WTC11 (cell line): ENCODE results near the gene CCNJL. TPM values are rescaled to one million over a fixed set of nuclear protein-coding genes. Genes with fewer than 3 reads are reported as not detected.

Source experiments
- ATAC-seq: fragments of 200-7000 bp; cut with Tn5 transposase; 2 replicates; pipeline ENCODE4 v1.10.0; 2021; ENCODE audit warnings: mild to moderate bottlenecking, moderate library complexity
- CTCF ChIA-PET: fragments of 300-600 bp; sonication (Branson Sonifier 250); formaldehyde crosslinking; loops from one replicate; lab custom pipeline; 2021; ENCODE audit warnings: antibody characterized with exemption; lab: Charles Lee
- POLR2A ChIA-PET: fragments of 350-600 bp; sonication (Branson Sonifier 250); formaldehyde crosslinking; loops from one replicate; lab custom pipeline; 2021; ENCODE audit warnings: antibody characterized with exemption; lab: Charles Lee
- DNase-seq: peaks from one replicate; pipeline ENCODE4 v3.0.0; 2021; ENCODE audit warnings: low spot score
- H3K27ac Mint-ChIP-seq: 2 replicates; pipeline ENCODE4 v1.8.0; 2021; ENCODE audit warnings: mixed read lengths
- H3K27me3 Mint-ChIP-seq: 2 replicates; pipeline ENCODE4 v1.8.0; 2021; ENCODE audit warnings: low read depth, mild to moderate bottlenecking, moderate library complexity, mixed read lengths
- H3K36me3 Mint-ChIP-seq: 2 replicates; pipeline ENCODE4 v1.8.0; 2021; ENCODE audit warnings: mixed read lengths
- H3K4me1 Mint-ChIP-seq: 2 replicates; pipeline ENCODE4 v1.8.0; 2022; ENCODE audit warnings: mixed read lengths
- H3K4me3 Mint-ChIP-seq: 2 replicates; pipeline ENCODE4 v1.8.0; 2021; ENCODE audit warnings: mild to moderate bottlenecking, moderate library complexity, mixed read lengths
- H3K9me3 Mint-ChIP-seq: 2 replicates; pipeline ENCODE4 v1.8.0; 2021; ENCODE audit warnings: mixed read lengths
- ATF1 ChIP-seq: sonication (generic); formaldehyde crosslinking; IDR thresholded peaks from 2 replicates; pipeline ENCODE4 v1.8.1; 2023; ENCODE audit warnings: mild to moderate bottlenecking, moderate library complexity, missing genetic modification reagents
- ESRRA ChIP-seq: sonication (generic); formaldehyde crosslinking; IDR thresholded peaks from 2 replicates; pipeline ENCODE4 v1.8.1; 2022; ENCODE audit warnings: mild to moderate bottlenecking, missing genetic modification reagents, borderline replicate concordance
- ETV6 ChIP-seq: sonication (generic); formaldehyde crosslinking; IDR thresholded peaks from 2 replicates; pipeline ENCODE4 v1.8.1; 2022; ENCODE audit warnings: mild to moderate bottlenecking, missing genetic modification reagents
- HMGA2 ChIP-seq: fragments of 250-450 bp; sonication (Bioruptor Pico); IDR thresholded peaks from 2 replicates; pipeline ENCODE4 v1.4.0; 2021; ENCODE audit warnings: mild to moderate bottlenecking, moderate library complexity
- RELA ChIP-seq: sonication (generic); formaldehyde crosslinking; IDR thresholded peaks from 2 replicates; pipeline ENCODE4 v1.8.1; 2022; ENCODE audit warnings: missing genetic modification reagents, mild to moderate bottlenecking, borderline replicate concordance
- TEAD1 ChIP-seq: sonication (generic); formaldehyde crosslinking; IDR thresholded peaks from 2 replicates; pipeline ENCODE4 v1.8.0; 2022; ENCODE audit warnings: mild to moderate bottlenecking, missing genetic modification reagents
- TEAD4 ChIP-seq: sonication (generic); formaldehyde crosslinking; IDR thresholded peaks from 2 replicates; pipeline ENCODE4 v1.8.0; 2022; ENCODE audit warnings: mild to moderate bottlenecking, missing genetic modification reagents
- TP53 ChIP-seq: sonication (generic); formaldehyde crosslinking; IDR thresholded peaks from 2 replicates; pipeline ENCODE4 v1.8.1; 2023; ENCODE audit warnings: mild to moderate bottlenecking, missing genetic modification reagents
- total RNA-seq: library from RNA; stranded (reverse); gene quantifications from 3 replicates; pipeline ENCODE4 v1.2.3, GENCODE V29; 2021
- TF ChIP-seq, protein P1 (sequence below): fragments of 250-450 bp; sonication (Bioruptor Pico); IDR thresholded peaks from 2 replicates; pipeline ENCODE4 v1.9.0; 2021; ENCODE audit warnings: moderate library complexity, mild to moderate bottlenecking, inconsistent platforms, borderline replicate concordance
- TF ChIP-seq, protein P2 (sequence below): sonication (generic); formaldehyde crosslinking; IDR thresholded peaks from 2 replicates; pipeline ENCODE4 v1.8.1; 2023; ENCODE audit warnings: mild to moderate bottlenecking, missing genetic modification reagents
- TF ChIP-seq, protein P3 (sequence below): fragments of 200-600 bp; IDR thresholded peaks from 2 replicates; pipeline ENCODE4 v1.8.0; 2022; ENCODE audit warnings: antibody characterized with exemption
- TF ChIP-seq, protein P4 (sequence below): sonication (generic); formaldehyde crosslinking; IDR thresholded peaks from 2 replicates; pipeline ENCODE4 v1.8.1; 2022; ENCODE audit warnings: mild to moderate bottlenecking, missing genetic modification reagents, moderate library complexity, borderline replicate concordance
- TF ChIP-seq, protein P5 (sequence below): fragments of 250-450 bp; sonication (Bioruptor Pico); IDR thresholded peaks from 2 replicates; pipeline ENCODE4 v1.8.0; 2021; ENCODE audit warnings: mild to moderate bottlenecking
- TF ChIP-seq, protein P6 (sequence below): sonication (generic); formaldehyde crosslinking; IDR thresholded peaks from 2 replicates; pipeline ENCODE4 v1.8.0; 2022; ENCODE audit warnings: mild to moderate bottlenecking, missing genetic modification reagents
- TF ChIP-seq, protein P7 (sequence below): fragments of 250-450 bp; sonication (Bioruptor Pico); IDR thresholded peaks from 2 replicates; pipeline ENCODE4 v1.9.0; 2021; ENCODE audit warnings: mild to moderate bottlenecking
- TF ChIP-seq, protein P8 (sequence below): sonication (generic); formaldehyde crosslinking; IDR thresholded peaks from 2 replicates; pipeline ENCODE4 v1.8.1; 2023; ENCODE audit warnings: mild to moderate bottlenecking, missing genetic modification reagents, moderate library complexity
- TF ChIP-seq, protein P9 (sequence below): sonication (generic); formaldehyde crosslinking; IDR thresholded peaks from 2 replicates; pipeline ENCODE4 v1.8.0; 2022; ENCODE audit warnings: mild to moderate bottlenecking, missing genetic modification reagents

CCNJL gene
- total RNA-seq, 1 experiment from 2014 or later: 31.3 TPM

DNA sequence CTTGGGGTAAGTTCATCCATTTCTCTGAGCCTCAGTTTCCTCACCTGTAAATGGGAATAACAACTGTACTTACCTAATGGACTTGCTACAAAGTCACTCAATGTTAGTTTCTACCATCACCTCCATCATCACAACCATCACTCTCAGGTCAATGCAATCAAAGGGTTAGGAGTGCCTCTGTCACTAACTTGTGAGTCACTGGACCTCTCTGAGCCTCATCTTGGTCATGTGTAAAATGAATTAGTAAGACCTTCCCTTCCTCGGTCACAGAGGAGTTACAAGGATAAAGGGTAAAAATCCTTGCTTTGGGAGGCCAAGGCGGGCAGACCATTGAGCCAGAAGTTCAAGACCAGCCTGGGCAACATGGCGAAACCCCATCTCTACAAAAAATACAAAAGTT, 70.2 kb downstream of the CCNJL start (continued):
- TF ChIP-seq HMGA2 (CRISPR knock-in tag) (no peak), TEAD1 (no peak)
- TF ChIP-seq, protein P1, sequence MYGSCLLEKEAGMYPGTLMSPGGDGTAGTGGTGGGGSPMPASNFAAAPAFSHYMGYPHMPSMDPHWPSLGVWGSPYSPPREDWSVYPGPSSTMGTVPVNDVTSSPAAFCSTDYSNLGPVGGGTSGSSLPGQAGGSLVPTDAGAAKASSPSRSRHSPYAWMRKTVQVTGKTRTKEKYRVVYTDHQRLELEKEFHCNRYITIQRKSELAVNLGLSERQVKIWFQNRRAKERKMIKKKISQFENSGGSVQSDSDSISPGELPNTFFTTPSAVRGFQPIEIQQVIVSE (CRISPR knock-in tag): no peak
- TF ChIP-seq, protein P2, sequence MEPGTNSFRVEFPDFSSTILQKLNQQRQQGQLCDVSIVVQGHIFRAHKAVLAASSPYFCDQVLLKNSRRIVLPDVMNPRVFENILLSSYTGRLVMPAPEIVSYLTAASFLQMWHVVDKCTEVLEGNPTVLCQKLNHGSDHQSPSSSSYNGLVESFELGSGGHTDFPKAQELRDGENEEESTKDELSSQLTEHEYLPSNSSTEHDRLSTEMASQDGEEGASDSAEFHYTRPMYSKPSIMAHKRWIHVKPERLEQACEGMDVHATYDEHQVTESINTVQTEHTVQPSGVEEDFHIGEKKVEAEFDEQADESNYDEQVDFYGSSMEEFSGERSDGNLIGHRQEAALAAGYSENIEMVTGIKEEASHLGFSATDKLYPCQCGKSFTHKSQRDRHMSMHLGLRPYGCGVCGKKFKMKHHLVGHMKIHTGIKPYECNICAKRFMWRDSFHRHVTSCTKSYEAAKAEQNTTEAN (CRISPR knock-in tag): no peak

DNA sequence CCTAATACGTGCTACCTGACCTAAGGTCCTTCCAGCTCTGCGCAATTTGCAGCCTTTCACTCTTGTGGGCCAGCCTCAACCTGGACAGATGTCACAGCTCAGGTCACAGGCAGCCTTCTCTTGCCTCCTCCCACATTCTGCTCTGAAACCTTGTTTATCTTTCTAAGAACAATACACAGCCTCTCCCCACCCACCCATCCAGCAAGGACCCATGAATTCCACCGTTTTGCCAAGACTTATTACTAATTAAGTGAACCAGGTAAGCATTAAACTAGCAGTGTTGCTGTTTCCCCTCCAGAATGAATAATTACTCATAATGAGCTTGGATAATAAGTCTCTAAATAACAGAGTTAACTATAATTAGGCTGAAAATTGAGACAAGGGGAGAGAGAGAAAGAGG, 72.0 kb downstream of the CCNJL start:
- ATAC-seq: no peak
- POLR2A ChIA-PET: no interaction called here
- no peak for TF ChIP-seq RELA (CRISPR knock-in tag)
- TF ChIP-seq, protein P3, sequence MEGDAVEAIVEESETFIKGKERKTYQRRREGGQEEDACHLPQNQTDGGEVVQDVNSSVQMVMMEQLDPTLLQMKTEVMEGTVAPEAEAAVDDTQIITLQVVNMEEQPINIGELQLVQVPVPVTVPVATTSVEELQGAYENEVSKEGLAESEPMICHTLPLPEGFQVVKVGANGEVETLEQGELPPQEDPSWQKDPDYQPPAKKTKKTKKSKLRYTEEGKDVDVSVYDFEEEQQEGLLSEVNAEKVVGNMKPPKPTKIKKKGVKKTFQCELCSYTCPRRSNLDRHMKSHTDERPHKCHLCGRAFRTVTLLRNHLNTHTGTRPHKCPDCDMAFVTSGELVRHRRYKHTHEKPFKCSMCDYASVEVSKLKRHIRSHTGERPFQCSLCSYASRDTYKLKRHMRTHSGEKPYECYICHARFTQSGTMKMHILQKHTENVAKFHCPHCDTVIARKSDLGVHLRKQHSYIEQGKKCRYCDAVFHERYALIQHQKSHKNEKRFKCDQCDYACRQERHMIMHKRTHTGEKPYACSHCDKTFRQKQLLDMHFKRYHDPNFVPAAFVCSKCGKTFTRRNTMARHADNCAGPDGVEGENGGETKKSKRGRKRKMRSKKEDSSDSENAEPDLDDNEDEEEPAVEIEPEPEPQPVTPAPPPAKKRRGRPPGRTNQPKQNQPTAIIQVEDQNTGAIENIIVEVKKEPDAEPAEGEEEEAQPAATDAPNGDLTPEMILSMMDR: no peak
- TF ChIP-seq, protein P4, sequence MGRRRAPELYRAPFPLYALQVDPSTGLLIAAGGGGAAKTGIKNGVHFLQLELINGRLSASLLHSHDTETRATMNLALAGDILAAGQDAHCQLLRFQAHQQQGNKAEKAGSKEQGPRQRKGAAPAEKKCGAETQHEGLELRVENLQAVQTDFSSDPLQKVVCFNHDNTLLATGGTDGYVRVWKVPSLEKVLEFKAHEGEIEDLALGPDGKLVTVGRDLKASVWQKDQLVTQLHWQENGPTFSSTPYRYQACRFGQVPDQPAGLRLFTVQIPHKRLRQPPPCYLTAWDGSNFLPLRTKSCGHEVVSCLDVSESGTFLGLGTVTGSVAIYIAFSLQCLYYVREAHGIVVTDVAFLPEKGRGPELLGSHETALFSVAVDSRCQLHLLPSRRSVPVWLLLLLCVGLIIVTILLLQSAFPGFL (CRISPR knock-in tag): no peak
- TF ChIP-seq, protein P5, sequence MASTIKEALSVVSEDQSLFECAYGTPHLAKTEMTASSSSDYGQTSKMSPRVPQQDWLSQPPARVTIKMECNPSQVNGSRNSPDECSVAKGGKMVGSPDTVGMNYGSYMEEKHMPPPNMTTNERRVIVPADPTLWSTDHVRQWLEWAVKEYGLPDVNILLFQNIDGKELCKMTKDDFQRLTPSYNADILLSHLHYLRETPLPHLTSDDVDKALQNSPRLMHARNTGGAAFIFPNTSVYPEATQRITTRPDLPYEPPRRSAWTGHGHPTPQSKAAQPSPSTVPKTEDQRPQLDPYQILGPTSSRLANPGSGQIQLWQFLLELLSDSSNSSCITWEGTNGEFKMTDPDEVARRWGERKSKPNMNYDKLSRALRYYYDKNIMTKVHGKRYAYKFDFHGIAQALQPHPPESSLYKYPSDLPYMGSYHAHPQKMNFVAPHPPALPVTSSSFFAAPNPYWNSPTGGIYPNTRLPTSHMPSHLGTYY (CRISPR knock-in tag): no peak
- TF ChIP-seq, all 79 proteins: peak for 0
- no peaks in the 10 kb centered on the region for H3K9me3 Mint-ChIP-seq
- CTCF ChIA-PET: interaction anchor here (0.5 to 10.9 kb wide), 2 partner anchors 105 to 179 kb away, joined by 3 to 101 read pairs; partner anchors contain the start of gene SLU7
- H3K4me1 Mint-ChIP-seq: peaks cover 34% of the 10 kb centered on the region
- no peak for DNase-seq
- no peaks in the 10 kb centered on the region for H3K27me3 Mint-ChIP-seq
- no peaks in the 10 kb centered on the region for H3K36me3 Mint-ChIP-seq
- H3K27ac Mint-ChIP-seq: no peak overlapping the region
- no peak overlapping the region for H3K4me3 Mint-ChIP-seq

DNA sequence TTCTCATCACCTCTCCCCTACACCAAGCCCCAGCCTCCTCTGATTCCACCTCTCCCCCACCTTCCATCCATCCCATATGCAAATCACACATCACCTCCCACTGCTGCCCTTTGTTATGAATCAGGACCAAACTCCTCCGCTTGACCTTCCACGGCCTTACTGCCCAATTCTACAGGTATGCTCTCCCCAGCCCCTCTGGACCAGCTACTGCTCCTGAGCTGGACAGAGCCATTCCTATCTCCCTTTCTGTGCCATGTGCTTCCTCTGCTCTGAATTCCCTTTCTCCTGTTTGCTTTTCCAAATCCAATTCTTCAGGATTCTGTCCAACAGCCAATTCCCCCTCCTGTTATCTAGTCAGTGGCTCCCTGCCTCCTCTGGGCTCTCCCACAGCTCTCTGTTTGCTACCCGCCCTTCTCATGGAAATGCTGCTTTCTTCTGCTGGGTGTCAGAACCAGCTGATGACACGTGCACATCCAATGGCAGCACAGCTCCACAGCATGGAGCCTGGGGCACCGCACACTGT, 74.7 kb downstream of the CCNJL start:
- no peaks in the 10 kb centered on the region for H3K27me3 Mint-ChIP-seq
- H3K4me1 Mint-ChIP-seq: peaks cover 29% of the 10 kb centered on the region
- CTCF ChIA-PET: interaction anchor here (0.9 to 10.9 kb wide), 6 partner anchors 29 to 216 kb away, joined by 3 to 101 read pairs (median 4); no protein-coding TSS in a partner anchor
- ATAC-seq (peak; percentile 89), DNase-seq (peak; percentile 56)
- H3K9me3 Mint-ChIP-seq: peaks cover 9% of the 10 kb centered on the region
- no peak overlapping the region for H3K4me3 Mint-ChIP-seq
- H3K36me3 Mint-ChIP-seq: peaks cover 14% of the 10 kb centered on the region
- peak overlapping the region; percentile 52 for H3K27ac Mint-ChIP-seq
- POLR2A ChIA-PET: interaction anchor here (0.6 kb wide), 1 partner anchor 78 kb away, joined by 3 read pairs; no protein-coding TSS in a partner anchor
- no peak for TF ChIP-seq TEAD4
- TF ChIP-seq, protein P6, sequence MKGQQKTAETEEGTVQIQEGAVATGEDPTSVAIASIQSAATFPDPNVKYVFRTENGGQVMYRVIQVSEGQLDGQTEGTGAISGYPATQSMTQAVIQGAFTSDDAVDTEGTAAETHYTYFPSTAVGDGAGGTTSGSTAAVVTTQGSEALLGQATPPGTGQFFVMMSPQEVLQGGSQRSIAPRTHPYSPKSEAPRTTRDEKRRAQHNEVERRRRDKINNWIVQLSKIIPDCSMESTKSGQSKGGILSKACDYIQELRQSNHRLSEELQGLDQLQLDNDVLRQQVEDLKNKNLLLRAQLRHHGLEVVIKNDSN (CRISPR knock-in tag): 0 out of 2 replicates have a peak, but pooled peaks have one; percentile 24
- TF ChIP-seq ESRRA: no peak
- TF ChIP-seq, protein P7, sequence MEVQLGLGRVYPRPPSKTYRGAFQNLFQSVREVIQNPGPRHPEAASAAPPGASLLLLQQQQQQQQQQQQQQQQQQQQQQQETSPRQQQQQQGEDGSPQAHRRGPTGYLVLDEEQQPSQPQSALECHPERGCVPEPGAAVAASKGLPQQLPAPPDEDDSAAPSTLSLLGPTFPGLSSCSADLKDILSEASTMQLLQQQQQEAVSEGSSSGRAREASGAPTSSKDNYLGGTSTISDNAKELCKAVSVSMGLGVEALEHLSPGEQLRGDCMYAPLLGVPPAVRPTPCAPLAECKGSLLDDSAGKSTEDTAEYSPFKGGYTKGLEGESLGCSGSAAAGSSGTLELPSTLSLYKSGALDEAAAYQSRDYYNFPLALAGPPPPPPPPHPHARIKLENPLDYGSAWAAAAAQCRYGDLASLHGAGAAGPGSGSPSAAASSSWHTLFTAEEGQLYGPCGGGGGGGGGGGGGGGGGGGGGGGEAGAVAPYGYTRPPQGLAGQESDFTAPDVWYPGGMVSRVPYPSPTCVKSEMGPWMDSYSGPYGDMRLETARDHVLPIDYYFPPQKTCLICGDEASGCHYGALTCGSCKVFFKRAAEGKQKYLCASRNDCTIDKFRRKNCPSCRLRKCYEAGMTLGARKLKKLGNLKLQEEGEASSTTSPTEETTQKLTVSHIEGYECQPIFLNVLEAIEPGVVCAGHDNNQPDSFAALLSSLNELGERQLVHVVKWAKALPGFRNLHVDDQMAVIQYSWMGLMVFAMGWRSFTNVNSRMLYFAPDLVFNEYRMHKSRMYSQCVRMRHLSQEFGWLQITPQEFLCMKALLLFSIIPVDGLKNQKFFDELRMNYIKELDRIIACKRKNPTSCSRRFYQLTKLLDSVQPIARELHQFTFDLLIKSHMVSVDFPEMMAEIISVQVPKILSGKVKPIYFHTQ (CRISPR knock-in tag): no peak
- TF ChIP-seq, protein P8, sequence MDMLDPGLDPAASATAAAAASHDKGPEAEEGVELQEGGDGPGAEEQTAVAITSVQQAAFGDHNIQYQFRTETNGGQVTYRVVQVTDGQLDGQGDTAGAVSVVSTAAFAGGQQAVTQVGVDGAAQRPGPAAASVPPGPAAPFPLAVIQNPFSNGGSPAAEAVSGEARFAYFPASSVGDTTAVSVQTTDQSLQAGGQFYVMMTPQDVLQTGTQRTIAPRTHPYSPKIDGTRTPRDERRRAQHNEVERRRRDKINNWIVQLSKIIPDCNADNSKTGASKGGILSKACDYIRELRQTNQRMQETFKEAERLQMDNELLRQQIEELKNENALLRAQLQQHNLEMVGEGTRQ (CRISPR knock-in tag): peak; percentile 70
- TF ChIP-seq, protein P9, sequence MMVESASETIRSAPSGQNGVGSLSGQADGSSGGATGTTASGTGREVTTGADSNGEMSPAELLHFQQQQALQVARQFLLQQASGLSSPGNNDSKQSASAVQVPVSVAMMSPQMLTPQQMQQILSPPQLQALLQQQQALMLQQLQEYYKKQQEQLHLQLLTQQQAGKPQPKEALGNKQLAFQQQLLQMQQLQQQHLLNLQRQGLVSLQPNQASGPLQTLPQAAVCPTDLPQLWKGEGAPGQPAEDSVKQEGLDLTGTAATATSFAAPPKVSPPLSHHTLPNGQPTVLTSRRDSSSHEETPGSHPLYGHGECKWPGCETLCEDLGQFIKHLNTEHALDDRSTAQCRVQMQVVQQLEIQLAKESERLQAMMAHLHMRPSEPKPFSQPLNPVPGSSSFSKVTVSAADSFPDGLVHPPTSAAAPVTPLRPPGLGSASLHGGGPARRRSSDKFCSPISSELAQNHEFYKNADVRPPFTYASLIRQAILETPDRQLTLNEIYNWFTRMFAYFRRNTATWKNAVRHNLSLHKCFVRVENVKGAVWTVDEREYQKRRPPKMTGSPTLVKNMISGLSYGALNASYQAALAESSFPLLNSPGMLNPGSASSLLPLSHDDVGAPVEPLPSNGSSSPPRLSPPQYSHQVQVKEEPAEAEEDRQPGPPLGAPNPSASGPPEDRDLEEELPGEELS (CRISPR knock-in tag): no peak
- TF ChIP-seq ATF1 (CRISPR knock-in tag): no peak
- 0 out of 2 replicates have a peak, but pooled peaks have one; percentile 65 for TF ChIP-seq ETV6 (CRISPR knock-in tag)
- 0 out of 2 replicates have a peak, but pooled peaks have one; percentile 48 for TF ChIP-seq TP53 (CRISPR knock-in tag)
